Measurements from ENCODE around the gene IQCK. TPM values are rescaled to one million over a fixed set of nuclear protein-coding genes. Genes with fewer than 3 reads are reported as not detected.

IQCK gene
- total and polyA plus RNA-seq, 2 donors (not counting 1 experiment from before 2014, with no cell fraction given): 4.6 to 9.9 TPM

DNA sequence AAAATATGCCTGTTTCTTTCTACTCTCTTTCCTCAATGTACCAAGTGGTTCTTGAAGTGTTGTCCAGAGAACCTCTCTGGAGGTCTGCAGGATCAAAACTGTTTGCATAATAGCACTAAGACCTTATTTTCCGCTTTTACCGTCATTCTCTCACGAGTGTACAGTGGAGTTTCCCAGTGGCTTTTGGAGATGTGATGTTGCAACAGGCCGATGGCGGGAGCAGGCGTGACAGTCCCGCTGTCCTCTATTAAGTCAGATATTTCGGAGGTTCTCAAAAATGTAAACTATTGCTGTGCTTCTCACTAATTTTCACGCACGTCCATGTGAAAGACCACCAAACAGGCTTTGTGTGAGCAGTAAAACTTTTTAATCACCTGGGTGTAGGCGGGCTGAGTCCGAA lies 174.8 kb downstream of the IQCK start:
- no peak overlapping the region for H3K4me2 ChIP-seq (ENCODE audit: extremely low read depth, insufficient read depth, low read length)
- no peak overlapping the region for H2AFZ ChIP-seq (ENCODE audit: low read length)
- no peaks in the 10 kb centered on the region for H3K36me3 ChIP-seq (ENCODE audit: control insufficient read depth, insufficient read depth, low read length)
- H3K9ac ChIP-seq (ENCODE audit: insufficient read depth, low read length): no peak overlapping the region
- H3K27ac ChIP-seq (ENCODE audit: insufficient read depth, low read length): no peak overlapping the region
- TF ChIP-seq, protein P1, sequence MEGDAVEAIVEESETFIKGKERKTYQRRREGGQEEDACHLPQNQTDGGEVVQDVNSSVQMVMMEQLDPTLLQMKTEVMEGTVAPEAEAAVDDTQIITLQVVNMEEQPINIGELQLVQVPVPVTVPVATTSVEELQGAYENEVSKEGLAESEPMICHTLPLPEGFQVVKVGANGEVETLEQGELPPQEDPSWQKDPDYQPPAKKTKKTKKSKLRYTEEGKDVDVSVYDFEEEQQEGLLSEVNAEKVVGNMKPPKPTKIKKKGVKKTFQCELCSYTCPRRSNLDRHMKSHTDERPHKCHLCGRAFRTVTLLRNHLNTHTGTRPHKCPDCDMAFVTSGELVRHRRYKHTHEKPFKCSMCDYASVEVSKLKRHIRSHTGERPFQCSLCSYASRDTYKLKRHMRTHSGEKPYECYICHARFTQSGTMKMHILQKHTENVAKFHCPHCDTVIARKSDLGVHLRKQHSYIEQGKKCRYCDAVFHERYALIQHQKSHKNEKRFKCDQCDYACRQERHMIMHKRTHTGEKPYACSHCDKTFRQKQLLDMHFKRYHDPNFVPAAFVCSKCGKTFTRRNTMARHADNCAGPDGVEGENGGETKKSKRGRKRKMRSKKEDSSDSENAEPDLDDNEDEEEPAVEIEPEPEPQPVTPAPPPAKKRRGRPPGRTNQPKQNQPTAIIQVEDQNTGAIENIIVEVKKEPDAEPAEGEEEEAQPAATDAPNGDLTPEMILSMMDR (conservative IDR thresholded peaks at IDR 0.05 in 1 of 2, IDR thresholded peaks at IDR 0.05 in 1 of 2; ENCODE audit: low read depth in 1 of 2, low read length in 2 of 2): no peak
- no peak for TF ChIP-seq EZH2 (IDR thresholded peaks at IDR 0.05; ENCODE audit: low read length, missing control alignments)
- no peak for DNase-seq (ENCODE audit: low read depth in 2 of 2)
- H3K9me3 ChIP-seq (ENCODE audit: control insufficient read depth, insufficient read depth, low read depth, low read length): no peaks in the 10 kb centered on the region
- H4K20me1 ChIP-seq (ENCODE audit: control insufficient read depth, extremely low read depth, insufficient read depth, low read length): no peaks in the 10 kb centered on the region
- no peak overlapping the region for H3K4me3 ChIP-seq (replicated peaks in 1 of 4; ENCODE audit: control extremely low read depth in 1 of 4, insufficient read depth in 1 of 4, low read depth in 3 of 4, low read length in 4 of 4)
- H3K27me3 ChIP-seq (ENCODE audit: control insufficient read depth, insufficient read depth, low read length): no peaks in the 10 kb centered on the region
- no peaks in the 10 kb centered on the region for H3K4me1 ChIP-seq (ENCODE audit: control insufficient read depth, extremely low read depth, insufficient read depth, low read length)
- no peaks in the 10 kb centered on the region for H3K79me2 ChIP-seq (ENCODE audit: control insufficient read depth, insufficient read depth, low read length)

DNA sequence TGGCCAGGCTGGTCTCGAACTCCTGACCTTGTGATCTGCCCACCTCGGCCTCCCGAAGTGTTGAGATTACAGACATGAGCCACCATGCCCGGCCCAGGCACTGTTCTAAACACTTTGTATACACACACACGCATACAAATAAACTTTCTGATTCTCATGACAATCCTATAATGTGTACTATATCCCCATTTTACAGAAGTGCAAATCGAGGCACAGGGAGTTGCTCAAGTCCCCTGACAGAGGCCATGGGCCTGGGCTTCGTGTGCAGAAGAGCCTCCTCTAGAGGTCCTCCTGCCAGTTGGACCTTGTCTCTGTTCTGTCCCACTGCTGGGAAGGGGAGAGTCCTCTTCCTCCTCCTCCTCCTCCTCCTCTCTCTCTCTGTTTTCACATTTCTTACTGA lies 176.5 kb downstream of the IQCK start:
- Histone ChIP-seq H2AFZ (ENCODE audit: low read length) (no peak overlapping the region), H3K36me3 (ENCODE audit: control insufficient read depth, insufficient read depth, low read length) (no peaks in the 10 kb centered on the region), H3K9me3 (ENCODE audit: control insufficient read depth, insufficient read depth, low read depth, low read length) (no peaks in the 10 kb centered on the region), H4K20me1 (ENCODE audit: control insufficient read depth, extremely low read depth, insufficient read depth, low read length) (no peaks in the 10 kb centered on the region), H3K4me1 (ENCODE audit: control insufficient read depth, extremely low read depth, insufficient read depth, low read length) (no peaks in the 10 kb centered on the region), H3K27me3 (ENCODE audit: control insufficient read depth, insufficient read depth, low read length) (no peaks in the 10 kb centered on the region), H3K9ac (ENCODE audit: insufficient read depth, low read length) (no peak overlapping the region), H3K4me2 (ENCODE audit: extremely low read depth, insufficient read depth, low read length) (no peak overlapping the region), H3K4me3 (replicated peaks in 1 of 4; ENCODE audit: control extremely low read depth in 1 of 4, insufficient read depth in 1 of 4, low read depth in 3 of 4, low read length in 4 of 4) (no peak overlapping the region), H3K79me2 (ENCODE audit: control insufficient read depth, insufficient read depth, low read length) (no peaks in the 10 kb centered on the region), H3K27ac (ENCODE audit: insufficient read depth, low read length) (no peak overlapping the region)
- no peak for TF ChIP-seq EZH2 (IDR thresholded peaks at IDR 0.05; ENCODE audit: low read length, missing control alignments)
- TF ChIP-seq, protein P1 (conservative IDR thresholded peaks at IDR 0.05 in 1 of 2, IDR thresholded peaks at IDR 0.05 in 1 of 2; ENCODE audit: low read depth in 1 of 2, low read length in 2 of 2): no peak
- DNase-seq (ENCODE audit: low read depth in 2 of 2): no peak

DNA sequence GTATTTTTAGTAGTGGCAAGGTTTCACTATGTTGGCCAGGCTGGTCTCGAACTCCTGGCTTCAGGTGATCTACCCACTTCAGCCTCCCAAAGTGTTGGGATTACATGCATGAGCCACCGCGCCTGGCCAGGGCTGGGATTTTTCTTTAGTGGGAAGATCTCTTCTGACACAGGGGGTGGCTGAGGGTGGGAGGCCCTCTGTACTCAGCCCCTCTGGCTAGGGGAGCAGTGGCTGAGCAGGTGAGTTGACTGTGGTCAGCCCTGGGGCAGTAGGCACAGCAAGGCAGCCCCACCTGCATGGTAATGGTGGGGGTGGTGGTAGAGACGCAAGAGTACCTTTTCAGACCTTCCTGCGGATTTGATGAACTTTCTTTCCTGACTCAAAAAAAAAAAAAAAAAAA lies 178.9 kb downstream of the IQCK start:
- Histone ChIP-seq H3K36me3 (ENCODE audit: control insufficient read depth, insufficient read depth, low read length) (no peaks in the 10 kb centered on the region), H3K9me3 (ENCODE audit: control insufficient read depth, insufficient read depth, low read depth, low read length) (no peaks in the 10 kb centered on the region), H3K4me3 (replicated peaks in 1 of 4; ENCODE audit: control extremely low read depth in 1 of 4, insufficient read depth in 1 of 4, low read depth in 3 of 4, low read length in 4 of 4) (no peak overlapping the region), H3K27ac (ENCODE audit: insufficient read depth, low read length) (no peak overlapping the region), H4K20me1 (ENCODE audit: control insufficient read depth, extremely low read depth, insufficient read depth, low read length) (no peaks in the 10 kb centered on the region), H3K4me2 (ENCODE audit: extremely low read depth, insufficient read depth, low read length) (no peak overlapping the region), H3K4me1 (ENCODE audit: control insufficient read depth, extremely low read depth, insufficient read depth, low read length) (no peaks in the 10 kb centered on the region), H3K79me2 (ENCODE audit: control insufficient read depth, insufficient read depth, low read length) (no peaks in the 10 kb centered on the region), H3K9ac (ENCODE audit: insufficient read depth, low read length) (no peak overlapping the region), H3K27me3 (ENCODE audit: control insufficient read depth, insufficient read depth, low read length) (no peaks in the 10 kb centered on the region), H2AFZ (ENCODE audit: low read length) (no peak overlapping the region)
- no peak for DNase-seq (ENCODE audit: low read depth in 2 of 2)
- TF ChIP-seq, protein P1 (conservative IDR thresholded peaks at IDR 0.05 in 1 of 2, IDR thresholded peaks at IDR 0.05 in 1 of 2; ENCODE audit: low read depth in 1 of 2, low read length in 2 of 2): no peak
- no peak for TF ChIP-seq EZH2 (IDR thresholded peaks at IDR 0.05; ENCODE audit: low read length, missing control alignments)

Data from fibroblast of lung (primary cell).